ENCODE results near the gene UMPS. TPM values are rescaled to one million over a fixed set of nuclear protein-coding genes. Genes with fewer than 3 reads are reported as not detected.

UMPS gene
- total RNA-seq, 1 donor from 2014 or later: 47.6 TPM

DNA sequence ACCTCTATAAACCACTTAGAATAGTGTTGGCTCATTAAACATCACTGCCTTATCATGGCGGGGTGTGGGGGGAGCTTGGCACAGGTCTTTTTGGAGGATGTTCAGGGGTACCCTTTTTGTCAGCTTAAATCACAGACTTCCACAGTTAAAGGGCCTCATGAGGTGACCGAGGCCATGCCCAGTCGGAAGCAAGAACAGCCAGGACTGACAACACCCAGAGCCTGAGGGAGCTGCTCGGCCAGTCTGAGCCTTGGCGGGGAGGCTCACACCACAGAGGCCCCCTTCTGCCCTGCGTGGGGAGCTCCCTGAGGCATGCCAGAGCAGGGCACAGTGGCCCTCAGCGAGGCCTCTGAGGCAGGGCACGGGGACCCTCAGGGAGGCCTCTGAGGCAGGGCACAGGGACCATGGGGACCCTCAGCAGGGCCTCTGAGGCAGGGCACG, 49.5 kb downstream of the UMPS start:
- Histone ChIP-seq H3K27me3 (no peaks in the 10 kb centered on the region), H2AFZ (replicated peaks) (no peak overlapping the region), H3K36me3 (no peaks in the 10 kb centered on the region), H4K20me1 (ENCODE audit: low read depth) (peaks cover 9% of the 10 kb centered on the region), H3K9ac (no peak overlapping the region), H3K27ac (no peak overlapping the region), H3K4me3 (no peak overlapping the region), H3K9me3 (ENCODE audit: low read depth) (no peaks in the 10 kb centered on the region), H3K79me2 (ENCODE audit: low read depth) (no peaks in the 10 kb centered on the region), H3F3A (ENCODE audit: low read depth) (no peaks in the 10 kb centered on the region), H3K4me2 (no peak overlapping the region), H3K4me1 (peaks cover 17% of the 10 kb centered on the region)
- Mint-ChIP-seq H3K27me3 (ENCODE audit: insufficient read depth, low read depth) (peaks cover 2% of the 10 kb centered on the region), H3K4me3 (no peak overlapping the region), H3K27ac (no peak overlapping the region), H3K9me3 (no peaks in the 10 kb centered on the region), H3K4me1 (peaks cover 23% of the 10 kb centered on the region), H3K36me3 (peaks cover 4% of the 10 kb centered on the region)
- TF ChIP-seq, protein P1, sequence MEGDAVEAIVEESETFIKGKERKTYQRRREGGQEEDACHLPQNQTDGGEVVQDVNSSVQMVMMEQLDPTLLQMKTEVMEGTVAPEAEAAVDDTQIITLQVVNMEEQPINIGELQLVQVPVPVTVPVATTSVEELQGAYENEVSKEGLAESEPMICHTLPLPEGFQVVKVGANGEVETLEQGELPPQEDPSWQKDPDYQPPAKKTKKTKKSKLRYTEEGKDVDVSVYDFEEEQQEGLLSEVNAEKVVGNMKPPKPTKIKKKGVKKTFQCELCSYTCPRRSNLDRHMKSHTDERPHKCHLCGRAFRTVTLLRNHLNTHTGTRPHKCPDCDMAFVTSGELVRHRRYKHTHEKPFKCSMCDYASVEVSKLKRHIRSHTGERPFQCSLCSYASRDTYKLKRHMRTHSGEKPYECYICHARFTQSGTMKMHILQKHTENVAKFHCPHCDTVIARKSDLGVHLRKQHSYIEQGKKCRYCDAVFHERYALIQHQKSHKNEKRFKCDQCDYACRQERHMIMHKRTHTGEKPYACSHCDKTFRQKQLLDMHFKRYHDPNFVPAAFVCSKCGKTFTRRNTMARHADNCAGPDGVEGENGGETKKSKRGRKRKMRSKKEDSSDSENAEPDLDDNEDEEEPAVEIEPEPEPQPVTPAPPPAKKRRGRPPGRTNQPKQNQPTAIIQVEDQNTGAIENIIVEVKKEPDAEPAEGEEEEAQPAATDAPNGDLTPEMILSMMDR (IDR thresholded peaks at IDR 0.05): no peak
- no peak for TF ChIP-seq EZH2 (IDR thresholded peaks at IDR 0.05)
- TF ChIP-seq EZH2phosphoT487 (IDR thresholded peaks at IDR 0.05): no peak
- no peak for DNase-seq (ENCODE audit: low spot score)

DNA sequence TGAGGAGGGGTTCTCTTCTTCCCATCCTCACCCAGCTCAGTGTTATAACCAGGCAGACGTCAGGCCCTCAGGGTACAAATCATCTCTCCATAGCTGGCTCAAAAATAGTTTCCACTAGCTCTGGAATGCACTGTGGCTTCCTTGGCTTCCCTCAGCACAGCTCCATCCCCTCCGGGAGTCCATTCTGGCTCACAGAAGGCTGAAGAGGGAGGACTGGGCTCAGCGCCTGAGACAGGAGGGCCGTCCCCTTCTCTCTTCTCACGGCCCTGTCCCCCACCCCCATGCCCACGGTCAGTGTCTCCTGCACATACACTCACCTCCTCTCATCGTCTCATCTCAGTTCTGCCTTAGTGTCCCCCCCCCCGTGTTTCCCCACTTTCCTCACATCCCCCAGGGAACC, 50.1 kb downstream of the UMPS start:
- no peak overlapping the region for H3K27ac Mint-ChIP-seq

DNA sequence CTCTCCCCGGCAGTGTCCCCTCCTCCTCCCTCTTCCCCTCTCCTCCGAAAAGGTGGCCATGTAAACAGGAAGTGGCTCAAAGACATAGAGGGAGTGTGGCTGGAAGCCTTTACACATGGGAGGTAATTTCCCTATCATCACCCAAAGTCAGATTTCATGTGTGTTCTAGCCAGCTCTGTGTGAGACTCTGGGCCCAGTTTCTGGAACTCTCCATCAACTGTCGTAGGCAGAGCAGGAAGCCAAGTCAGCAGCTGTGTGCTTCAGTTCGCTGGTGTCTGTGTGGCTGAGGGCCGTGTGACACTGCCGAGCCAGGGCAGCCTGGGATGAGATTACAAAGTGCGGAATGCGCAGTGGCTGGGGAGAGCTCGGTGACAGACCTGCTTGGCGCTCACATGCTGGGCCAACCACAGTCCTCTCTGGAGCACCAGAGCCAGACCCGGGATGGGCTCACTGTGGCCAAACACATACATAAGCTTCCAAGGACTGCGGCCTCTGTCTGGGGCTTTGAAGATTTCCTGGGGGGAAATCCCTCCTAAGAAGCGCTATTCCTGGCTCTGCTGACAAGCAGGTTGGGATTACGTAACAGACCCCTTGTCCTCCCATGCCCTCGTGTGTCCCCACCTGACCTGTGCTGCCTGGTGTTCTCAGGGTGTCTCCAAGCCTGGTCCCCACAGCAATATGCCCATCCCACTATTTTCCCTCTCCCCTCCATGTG, 50.7 kb downstream of the UMPS start:
- H3K4me2 ChIP-seq: no peak overlapping the region
- peaks cover 9% of the 10 kb centered on the region for H4K20me1 ChIP-seq (ENCODE audit: low read depth)
- peaks cover 5% of the 10 kb centered on the region for H3K36me3 Mint-ChIP-seq
- peaks cover 2% of the 10 kb centered on the region for H3K27me3 Mint-ChIP-seq (ENCODE audit: insufficient read depth, low read depth)
- no peaks in the 10 kb centered on the region for H3K9me3 Mint-ChIP-seq
- no peak overlapping the region for H3K27ac ChIP-seq
- H3K9me3 ChIP-seq (ENCODE audit: low read depth): no peaks in the 10 kb centered on the region
- peaks cover 18% of the 10 kb centered on the region for H3K4me1 Mint-ChIP-seq
- no peak overlapping the region for H3K9ac ChIP-seq
- H3K79me2 ChIP-seq (ENCODE audit: low read depth): no peaks in the 10 kb centered on the region
- H3K4me3 ChIP-seq: no peak overlapping the region
- TF ChIP-seq EZH2phosphoT487 (IDR thresholded peaks at IDR 0.05) (no peak), EZH2 (IDR thresholded peaks at IDR 0.05) (no peak)
- TF ChIP-seq, protein P1 (IDR thresholded peaks at IDR 0.05): no peak
- H3K4me3 Mint-ChIP-seq: no peak overlapping the region
- no peak overlapping the region for H2AFZ ChIP-seq (replicated peaks)
- H3K4me1 ChIP-seq: peaks cover 17% of the 10 kb centered on the region
- H3K36me3 ChIP-seq: no peaks in the 10 kb centered on the region
- no peaks in the 10 kb centered on the region for H3F3A ChIP-seq (ENCODE audit: low read depth)
- peak; percentile 69 for DNase-seq (ENCODE audit: low spot score)
- H3K27ac Mint-ChIP-seq: peak overlapping the region; percentile 59
- no peaks in the 10 kb centered on the region for H3K27me3 ChIP-seq

More for the DNA sequence above, 50.1 kb downstream of the UMPS start:
- Mint-ChIP-seq H3K36me3 (peaks cover 4% of the 10 kb centered on the region), H3K4me1 (peaks cover 18% of the 10 kb centered on the region), H3K9me3 (no peaks in the 10 kb centered on the region), H3K4me3 (no peak overlapping the region), H3K27me3 (ENCODE audit: insufficient read depth, low read depth) (peaks cover 2% of the 10 kb centered on the region)
- no peak overlapping the region for H3K4me2 ChIP-seq
- H3K4me3 ChIP-seq: no peak overlapping the region
- no peaks in the 10 kb centered on the region for H3K36me3 ChIP-seq
- no peak overlapping the region for H3K27ac ChIP-seq
- no peaks in the 10 kb centered on the region for H3K27me3 ChIP-seq
- DNase-seq (ENCODE audit: low spot score): no peak
- no peaks in the 10 kb centered on the region for H3K79me2 ChIP-seq (ENCODE audit: low read depth)
- no peak for TF ChIP-seq EZH2phosphoT487 (IDR thresholded peaks at IDR 0.05)
- no peak for TF ChIP-seq EZH2 (IDR thresholded peaks at IDR 0.05)
- TF ChIP-seq, protein P1 (IDR thresholded peaks at IDR 0.05): no peak
- H3F3A ChIP-seq (ENCODE audit: low read depth): no peaks in the 10 kb centered on the region
- no peaks in the 10 kb centered on the region for H3K9me3 ChIP-seq (ENCODE audit: low read depth)
- H3K4me1 ChIP-seq: peaks cover 17% of the 10 kb centered on the region
- no peak overlapping the region for H3K9ac ChIP-seq
- peaks cover 9% of the 10 kb centered on the region for H4K20me1 ChIP-seq (ENCODE audit: low read depth)
- H2AFZ ChIP-seq (replicated peaks): no peak overlapping the region
